HG02642 (cell line): ENCODE results near the gene ABHD5.
A peak's percentile ranks its signal among the peaks of the same experiment; 100 is the strongest.
"Not testable (repeated sequence)": the region's sequence is repeated elsewhere in the genome, so short reads cannot be mapped to it uniquely, and the experiment has no call there.

ENCODE experiments used
- ATAC-seq: cut with Tn5 transposase; IDR thresholded peaks from one replicate; pipeline ENCODE4 v1.9.1; 2021; ENCODE audit warnings: mild to moderate bottlenecking; ENCODE audit not compliant: unreplicated experiment, poor library complexity

Gene ABHD5

GRCh38 chr3:43690400-43691119 lies at the start of gene ABHD5:
ABHD5 (plus strand) TSS chr3:43690938; CDS start chr3:43690993, 55 bp downstream.
- ATAC-seq, result peak; percentile 91

GRCh38 chr3:43641306-43642114 lies 49.2 kb upstream of the ABHD5 start:
- no peak for ATAC-seq

- no peak for ATAC-seq
Observed at GRCh38 chr3:43644443-43644842, 46.3 kb upstream of the ABHD5 start.

GRCh38 chr3:43647331-43648166 lies 43.2 kb upstream of the ABHD5 start:
- ATAC-seq, result no peak

GRCh38 chr3:43648957-43649356 lies 41.8 kb upstream of the ABHD5 start:
- no peak for ATAC-seq

- no peak for ATAC-seq
Observed at GRCh38 chr3:43649365-43649968, 41.3 kb upstream of the ABHD5 start.

- ATAC-seq, result no peak
Observed at GRCh38 chr3:43650345-43650744, 40.4 kb upstream of the ABHD5 start.

GRCh38 chr3:43656390-43656789 lies 34.3 kb upstream of the ABHD5 start:
- ATAC-seq, result not testable (repeated sequence)

GRCh38 chr3:43659250-43659880 lies 31.4 kb upstream of the ABHD5 start:
- no peak for ATAC-seq

- not testable (repeated sequence) for ATAC-seq
Observed at GRCh38 chr3:43661376-43661775, 29.4 kb upstream of the ABHD5 start.

- ATAC-seq, result not testable (repeated sequence)
Observed at GRCh38 chr3:43665011-43665410, 25.7 kb upstream of the ABHD5 start.

- ATAC-seq, result no peak
Observed at GRCh38 chr3:43670635-43671522, 19.9 kb upstream of the ABHD5 start.

GRCh38 chr3:43674345-43675085 lies 16.2 kb upstream of the ABHD5 start:
- ATAC-seq, result no peak

GRCh38 chr3:43675593-43675992 lies 15.1 kb upstream of the ABHD5 start:
- ATAC-seq, result no peak

- no peak for ATAC-seq
Observed at GRCh38 chr3:43676441-43676840, 14.3 kb upstream of the ABHD5 start.

- not testable (repeated sequence) for ATAC-seq
Observed at GRCh38 chr3:43678375-43678774, 12.4 kb upstream of the ABHD5 start.

- ATAC-seq, result not testable (repeated sequence)
Observed at GRCh38 chr3:43678887-43679449, 11.8 kb upstream of the ABHD5 start.

- ATAC-seq, result not testable (repeated sequence)
Observed at GRCh38 chr3:43680857-43681256, 9.9 kb upstream of the ABHD5 start.
